HTERT RPE-1 (cell line): ENCODE data around the gene SRL.

ENCODE experiments used
- in situ Hi-C: fragments of 300-500 bp; cut with MboI; formaldehyde crosslinking; loops from 4 replicates; pipeline ENCODE4 v1.14.3; 2020; ENCODE audit warnings: low sequenced_read_pairs

Gene SRL

DNA sequence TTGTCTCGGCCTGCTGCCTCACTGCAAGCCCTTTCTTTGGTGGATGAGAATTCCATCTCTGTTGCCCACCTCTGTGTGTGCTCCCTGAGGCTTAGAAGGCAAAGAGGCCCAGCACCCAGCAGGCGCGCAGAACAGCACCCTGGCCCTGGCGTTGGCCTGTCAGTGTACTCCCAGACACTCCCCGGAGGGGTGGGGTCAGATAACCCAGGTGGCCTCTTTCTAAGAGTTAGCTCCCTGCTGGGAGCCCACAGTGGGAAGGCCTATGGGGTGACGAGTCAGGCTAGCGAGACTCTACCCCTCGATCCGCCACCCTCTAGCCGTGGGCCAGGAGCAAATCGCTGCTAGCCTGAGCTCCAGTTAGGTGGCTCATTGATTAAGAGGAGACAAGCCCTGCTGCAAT, 38.1 kb downstream of the SRL start:
- in situ Hi-C loops = no loop called here

DNA sequence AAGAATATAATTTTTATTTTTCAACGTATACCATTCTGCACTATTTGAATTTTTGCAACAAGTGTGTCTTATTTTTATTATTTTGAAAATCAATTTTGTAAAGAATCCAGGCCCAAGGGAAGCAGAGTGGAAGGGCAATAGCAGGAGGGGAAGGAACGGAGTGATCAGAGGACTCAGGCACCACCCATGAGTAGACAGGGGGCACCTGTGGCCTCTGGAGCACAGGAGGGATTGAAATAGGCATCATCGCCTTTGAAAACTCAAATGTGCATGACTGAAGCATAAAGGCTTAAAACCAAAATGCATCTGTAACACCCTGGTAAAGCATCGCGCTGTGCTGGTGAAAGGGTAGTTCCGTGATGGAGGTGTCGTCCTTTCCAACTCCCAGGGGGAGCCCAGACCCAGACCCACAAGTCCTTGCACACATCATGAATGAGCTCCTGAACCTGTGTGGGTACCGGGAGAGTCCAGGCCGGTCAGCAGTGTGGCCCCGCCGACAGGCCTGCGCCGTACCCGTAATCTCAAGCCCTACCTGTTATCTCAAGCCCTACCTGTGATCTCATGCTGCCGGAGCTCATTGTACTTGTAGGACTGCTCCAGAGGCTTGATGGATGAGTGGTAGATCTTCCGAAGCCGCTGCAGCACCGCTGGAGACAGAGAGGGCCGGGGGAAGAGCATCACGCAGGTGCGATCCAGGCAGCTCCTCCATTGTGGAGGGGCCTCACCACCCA, 39.1 kb downstream of the SRL start:
- in situ Hi-C loops = no loop called here

DNA sequence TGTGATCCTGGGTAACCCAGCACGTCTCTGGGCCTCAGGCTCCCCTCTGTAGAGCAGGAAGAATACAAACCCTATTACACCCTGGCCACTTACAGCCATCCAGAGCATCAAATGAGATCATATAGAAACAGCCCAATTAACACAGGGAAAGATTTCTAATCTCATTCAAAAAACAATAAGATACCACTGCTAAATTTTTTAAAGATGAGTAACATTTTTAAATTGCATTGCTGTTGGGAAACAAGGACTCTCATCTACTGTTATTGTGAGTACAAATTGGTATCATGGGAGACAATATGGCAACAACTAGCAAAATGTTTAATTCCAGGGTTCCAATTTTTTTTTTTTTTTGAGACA, 41.1 kb downstream of the SRL start:
- in situ Hi-C loops = no loop called here

DNA sequence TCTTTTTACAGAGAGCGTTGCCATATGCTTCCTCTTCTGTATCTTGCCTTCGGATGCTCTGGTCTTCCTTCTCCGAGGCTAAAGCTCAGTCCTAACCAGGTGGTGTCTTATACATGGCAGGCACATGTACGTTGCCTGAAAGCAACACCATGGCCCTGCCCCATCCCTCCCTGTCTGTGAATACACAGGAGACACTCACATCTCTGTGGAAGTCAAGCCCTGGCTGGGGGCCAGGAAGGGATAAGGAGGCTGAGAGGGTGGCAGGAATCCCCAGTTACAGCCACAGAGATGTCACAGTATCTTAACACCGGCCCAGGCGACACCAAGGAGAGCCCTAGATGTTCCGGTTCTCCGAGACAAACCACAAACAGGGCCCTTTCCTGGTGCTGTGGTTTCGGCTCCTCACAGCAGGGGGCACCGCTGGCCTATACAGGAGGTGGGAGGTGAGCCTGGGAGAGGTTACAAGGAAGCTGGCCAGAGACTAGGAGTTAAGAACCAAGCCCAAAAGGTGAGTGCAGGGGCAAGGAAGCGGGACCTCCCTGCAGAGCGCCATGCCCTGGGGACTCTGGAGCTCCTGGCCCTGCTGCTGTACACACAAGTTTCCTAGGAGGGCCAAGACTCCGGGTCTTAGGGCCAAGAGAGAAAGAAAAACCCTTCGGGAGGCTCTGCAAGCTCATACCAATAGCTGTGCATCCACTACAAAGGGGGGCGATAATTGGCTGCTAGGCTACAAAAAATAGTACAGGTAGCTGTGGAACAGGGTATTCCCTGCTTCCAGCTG, 41.7 kb downstream of the SRL start:
- in situ Hi-C loops = no loop called here

DNA sequence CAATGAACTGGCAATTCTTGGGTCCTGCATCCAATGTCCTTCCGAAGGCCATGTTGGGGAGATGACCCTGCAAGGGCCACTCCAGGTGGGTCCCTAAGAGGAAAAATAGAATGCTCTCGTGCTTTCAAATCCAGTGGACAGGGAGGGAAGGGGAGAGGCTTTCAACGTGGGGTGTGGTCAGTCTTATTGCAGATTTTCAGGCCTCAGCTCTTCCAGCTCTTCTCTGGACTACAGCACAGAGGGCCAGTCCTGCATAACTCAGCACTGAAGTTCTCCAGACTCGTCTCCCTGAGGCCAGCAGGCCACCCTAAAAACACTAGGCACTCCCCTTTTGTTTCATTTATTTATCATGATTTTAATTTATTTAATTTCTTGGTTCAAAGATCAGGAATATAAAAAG, 43.1 kb downstream of the SRL start:
- in situ Hi-C loops = no loop called here

DNA sequence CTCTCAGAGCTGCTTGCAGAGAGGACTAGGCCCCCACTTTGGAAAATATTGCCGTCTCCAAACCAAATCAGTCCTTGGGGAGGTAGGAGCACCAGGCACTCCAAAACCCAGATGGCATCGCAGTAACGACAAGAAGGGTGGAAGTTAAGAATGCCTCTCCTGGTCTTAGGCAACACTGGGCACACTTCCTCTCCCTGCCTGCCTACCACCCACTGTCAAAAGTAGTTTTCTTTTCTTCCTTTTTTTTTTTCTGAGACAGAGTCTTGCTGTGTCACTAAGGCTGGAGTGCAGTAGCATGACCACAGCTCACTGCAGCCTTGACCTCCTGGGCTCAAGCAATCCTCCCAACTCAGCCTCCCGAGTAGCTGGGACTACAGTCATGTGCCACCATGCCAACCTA, 47.2 kb downstream of the SRL start:
- in situ Hi-C loops = no loop called here

DNA sequence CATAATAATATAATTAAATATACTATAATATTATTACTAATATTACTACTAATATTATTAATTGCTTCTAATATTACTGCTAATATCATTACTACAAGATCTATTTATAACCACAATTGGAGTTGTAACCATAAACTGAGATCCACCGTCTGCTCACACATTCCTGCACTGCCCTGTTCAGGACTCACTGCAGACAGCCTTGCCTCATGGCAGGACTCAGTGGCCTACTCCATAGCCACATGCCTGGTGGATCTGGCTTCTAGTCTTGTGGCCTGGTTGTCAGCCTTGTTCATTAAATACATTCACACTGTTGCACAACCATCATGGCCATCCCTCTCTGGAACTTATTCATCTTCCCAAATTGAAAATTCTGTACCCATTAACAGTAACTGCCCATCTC, 48.0 kb downstream of the SRL start:
- in situ Hi-C loops = no loop called here

DNA sequence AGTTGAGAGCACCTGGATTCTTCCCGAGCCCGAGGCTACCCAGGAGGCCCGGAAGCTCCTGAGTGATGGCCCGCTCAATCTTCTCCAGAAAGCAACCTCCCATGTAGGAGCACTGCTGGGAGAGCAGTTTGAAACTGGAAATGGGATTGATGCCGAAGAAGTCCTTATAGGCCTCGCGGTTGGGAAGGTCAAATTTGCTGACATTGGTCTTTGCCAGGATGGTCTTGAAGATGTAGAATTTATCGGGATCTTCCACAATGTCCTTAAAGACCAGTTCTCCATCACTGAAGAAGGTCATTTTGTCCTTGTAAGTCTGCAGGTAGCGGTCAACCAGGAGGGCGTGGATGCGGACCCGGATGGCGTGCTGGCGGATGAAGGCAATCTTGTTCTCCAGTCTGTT, 49.7 kb downstream of the SRL start:
- in situ Hi-C loops = no loop called here

DNA sequence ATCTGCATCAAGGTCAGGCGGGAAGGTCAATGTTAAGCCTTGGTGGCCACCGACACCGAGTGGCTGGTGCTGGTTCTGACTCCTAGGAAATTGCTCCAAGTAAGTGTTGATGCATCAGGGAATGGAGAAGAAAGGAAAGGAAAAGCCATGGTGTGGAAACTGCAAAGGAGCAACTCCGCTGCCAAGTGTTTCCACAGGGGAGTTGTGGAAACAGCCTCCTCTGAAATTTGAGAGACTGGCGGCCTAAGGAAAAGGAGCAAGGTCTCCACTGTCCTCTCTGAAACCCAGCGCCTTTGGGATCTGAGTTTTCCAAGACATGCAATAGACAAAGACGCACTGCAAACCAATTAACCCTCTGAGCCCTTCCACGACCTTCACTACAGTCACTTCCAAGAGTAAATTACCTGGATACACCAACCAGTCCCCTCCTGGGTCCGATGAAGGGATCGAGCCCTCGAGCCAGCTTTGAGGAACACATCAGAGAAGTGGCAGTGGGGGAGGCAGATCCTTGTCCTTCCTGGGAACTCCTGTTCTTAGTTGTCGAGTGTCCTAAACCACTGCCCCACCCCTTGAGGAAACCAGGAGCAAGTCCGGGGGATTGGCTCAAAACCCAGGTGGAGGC, 51.1 kb downstream of the SRL start:
- in situ Hi-C loops = no loop called here

DNA sequence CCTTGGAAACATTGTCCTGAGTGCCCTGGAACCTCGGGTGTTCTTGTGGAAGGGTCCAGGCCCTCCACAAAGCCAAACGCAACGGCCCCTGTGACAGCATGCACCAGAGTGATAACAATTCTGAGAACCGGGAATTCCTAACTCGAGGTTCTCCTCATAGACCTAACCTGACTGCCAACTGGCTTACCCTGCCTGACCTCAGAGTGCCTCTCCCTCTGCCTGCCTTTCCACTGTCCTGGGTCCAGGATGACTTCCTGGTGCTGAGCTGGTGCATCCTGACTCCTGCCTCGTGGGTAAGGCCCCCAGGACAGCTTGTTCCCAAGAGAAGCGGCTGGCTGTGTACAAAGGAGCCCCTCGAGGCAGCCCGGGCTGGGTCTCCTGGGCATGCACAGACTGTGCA, 51.8 kb downstream of the SRL start:
- in situ Hi-C loops = no loop called here

DNA sequence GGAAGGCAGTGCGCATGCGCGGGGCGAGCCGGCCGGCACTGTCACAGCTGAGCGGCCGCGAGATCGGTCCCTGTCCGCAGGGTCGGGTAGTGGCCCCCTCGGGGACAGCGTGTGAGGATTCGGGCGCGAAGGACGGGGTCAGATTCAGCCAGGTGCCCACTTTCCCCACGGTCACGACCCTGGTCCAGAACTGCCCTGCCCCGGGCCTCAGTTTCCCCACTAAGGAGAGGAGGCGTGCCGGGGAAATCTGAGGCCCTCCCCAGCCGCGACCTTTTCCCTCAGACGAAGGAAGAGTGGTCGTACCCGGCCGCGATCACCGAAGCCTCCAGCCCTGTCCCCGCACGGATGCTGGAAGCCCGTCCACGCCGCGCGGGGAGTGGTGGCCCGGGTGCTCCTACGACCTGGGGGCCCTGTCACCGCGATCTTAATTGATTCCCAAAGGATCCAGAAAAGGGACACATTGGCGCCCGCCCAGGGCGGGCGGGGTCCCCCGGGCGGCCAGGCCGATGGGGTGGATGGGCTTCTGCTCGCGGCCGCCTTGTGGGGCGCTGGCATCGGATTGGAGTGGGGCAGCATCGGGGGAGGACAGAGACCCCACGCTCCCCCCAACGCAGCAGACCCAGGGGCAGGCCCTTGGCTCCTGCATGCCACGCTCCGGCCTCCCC, 57.7 kb downstream of the SRL start:
- in situ Hi-C loops = no loop called here

DNA sequence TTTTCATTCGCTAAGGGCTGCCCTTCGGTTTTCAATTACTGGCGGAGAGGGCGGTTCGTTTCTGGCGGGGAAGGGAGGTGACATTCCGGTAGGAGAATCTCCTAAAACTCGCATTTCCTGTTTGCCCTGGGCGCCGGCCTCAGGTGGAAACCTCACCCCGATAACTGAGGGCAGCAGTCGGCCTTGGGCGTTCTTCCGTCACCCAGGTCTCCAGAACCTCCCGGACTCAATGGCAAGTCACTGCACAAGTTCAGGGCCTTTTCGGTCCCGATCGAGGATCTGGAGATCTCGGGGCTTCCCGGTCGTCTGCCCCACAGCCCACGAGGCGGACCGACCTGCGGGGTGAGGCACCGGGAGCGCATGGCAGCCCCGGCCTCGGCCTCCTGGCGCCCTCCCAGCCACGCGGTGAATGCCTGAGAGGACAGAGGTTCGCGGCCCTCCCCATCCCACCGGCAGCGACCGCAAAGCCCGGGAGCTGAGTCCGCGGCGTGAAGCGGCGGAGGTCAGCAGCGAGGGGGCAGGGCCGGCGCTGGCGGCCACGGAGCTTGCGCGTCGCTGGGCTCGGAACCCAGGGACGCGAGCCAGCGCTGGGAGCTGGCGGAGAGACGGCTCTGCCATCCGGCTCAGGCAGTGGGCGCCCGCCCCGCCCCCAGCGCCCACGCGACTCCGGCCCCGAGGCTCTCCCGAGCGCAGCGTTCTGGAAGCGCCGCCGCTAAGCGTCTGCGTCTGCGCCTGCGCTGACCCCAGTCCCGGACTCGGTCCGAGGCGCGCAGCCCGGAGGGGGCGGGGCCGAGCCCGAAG, 58.4 kb downstream of the SRL start:
- in situ Hi-C loops = no loop called here

DNA sequence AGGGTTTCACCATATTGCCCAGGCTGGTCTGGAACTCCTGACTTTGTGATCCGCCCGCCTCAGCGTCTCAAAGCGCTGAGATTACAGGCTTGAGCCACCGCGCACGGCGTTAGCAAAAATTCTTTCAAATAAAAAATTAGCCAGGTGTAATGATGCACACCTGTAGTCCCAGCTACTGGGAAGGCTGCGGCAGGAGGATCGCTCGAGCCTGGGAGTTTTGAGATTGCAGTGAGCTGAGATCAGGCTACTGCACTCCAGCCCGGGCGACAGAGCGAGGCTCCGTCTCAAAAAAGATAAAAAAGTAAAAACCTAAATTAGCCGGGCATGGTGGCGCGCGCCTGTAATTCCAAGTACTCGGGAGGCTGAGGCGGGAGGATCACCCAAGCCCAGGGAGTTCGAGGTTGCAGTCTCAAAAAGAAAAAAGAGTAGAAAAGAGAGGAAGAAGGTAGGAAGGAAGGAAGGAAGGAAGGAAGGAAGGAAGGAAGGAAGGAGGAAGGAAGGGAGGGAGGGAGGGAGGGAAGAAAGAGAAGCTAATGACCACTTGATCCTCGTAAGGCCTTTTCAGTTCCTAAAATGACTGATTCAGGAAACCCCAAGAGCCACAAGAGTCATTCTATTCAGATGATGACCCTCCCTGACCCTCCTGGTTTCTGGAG, 59.2 kb downstream of the SRL start:
- in situ Hi-C loops = no loop called here

DNA sequence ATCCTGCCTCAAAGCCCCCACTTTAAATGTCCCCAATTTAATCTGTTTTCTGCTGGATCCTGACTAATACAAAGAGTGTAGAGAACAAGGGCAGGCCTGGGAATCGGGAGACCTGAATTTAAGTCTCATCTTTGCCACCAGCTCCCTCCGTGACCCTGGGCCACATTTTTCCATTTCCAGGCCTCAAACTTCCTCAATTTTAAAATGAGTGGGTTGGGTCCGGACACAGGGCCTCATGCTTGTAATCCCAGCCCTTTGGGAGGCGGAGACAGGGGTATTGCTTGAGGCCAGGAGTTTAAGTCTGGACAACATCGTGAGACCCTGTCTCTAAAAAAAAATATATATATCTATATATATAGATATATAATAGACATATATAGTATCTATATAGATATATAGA, 61.4 kb downstream of the SRL start:
- in situ Hi-C loops = no loop called here

DNA sequence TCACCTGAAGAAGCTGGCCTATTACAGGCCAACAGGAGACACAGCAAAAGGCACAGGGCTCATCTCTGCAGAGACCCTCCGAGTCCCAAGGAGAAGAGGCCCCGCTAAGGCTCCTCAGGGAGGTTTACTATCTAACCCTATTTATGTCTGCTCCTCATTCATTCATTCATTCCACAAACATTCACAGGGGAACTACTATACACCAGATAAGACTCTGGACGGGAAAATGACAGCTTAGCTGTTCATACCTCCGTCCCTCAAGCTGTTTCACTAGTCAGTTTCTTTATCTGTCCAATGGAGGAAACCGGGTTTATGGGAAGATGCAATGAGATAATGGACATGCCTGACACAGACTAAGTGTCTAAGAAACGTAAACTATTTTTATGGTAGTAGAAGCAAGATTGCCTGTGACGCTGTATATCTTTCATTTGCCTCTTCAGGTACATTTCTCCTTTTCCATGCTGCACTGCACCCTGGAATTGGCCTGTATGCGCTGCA, 62.1 kb downstream of the SRL start:
- in situ Hi-C loops = no loop called here

DNA sequence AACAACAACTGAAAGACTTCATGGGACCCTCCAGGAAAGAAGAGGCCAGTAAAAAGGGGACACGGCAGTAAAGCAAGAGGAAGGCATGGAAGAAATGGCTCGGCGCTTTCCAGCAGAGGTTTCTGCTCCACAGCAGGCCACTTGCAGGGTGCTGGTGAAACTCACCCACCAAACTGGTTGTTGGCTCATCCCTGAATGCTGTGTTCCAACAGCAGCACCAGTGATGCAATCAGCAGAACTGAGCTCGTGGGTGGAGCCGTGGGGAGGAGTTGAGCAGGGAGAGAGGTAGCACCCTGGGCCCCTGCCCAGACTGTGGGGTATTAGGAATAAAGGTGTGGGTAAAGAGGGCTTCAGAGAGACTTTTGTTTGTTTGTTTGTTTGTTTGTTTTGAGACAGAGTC, 62.9 kb downstream of the SRL start:
- in situ Hi-C loops = no loop called here

DNA sequence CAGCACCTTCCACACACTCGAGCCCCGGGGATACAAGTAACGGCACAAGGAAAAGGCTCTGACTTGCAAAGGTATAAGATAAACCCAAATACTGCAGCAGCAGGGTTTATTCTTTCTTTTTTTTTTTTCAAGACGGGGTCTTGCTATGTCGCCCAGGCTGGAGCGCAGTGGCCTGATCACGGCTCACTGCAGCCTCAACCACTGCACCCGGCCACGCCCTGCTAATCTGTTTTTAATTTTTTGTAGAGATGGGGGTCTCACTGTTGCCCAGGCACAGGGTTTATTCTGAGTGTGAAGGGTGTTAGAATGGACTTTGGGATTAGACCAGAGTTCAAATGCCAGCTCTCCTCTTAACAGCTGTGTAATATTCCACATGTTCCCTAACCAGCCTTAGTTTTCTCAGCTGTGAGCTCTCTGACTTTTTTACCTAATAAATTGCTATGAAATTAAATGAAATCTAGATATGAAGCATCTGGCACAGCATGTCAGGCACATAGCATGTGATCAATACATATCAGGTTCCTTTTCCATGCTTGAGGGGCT, 63.3 kb downstream of the SRL start:
- in situ Hi-C loops = no loop called here

DNA sequence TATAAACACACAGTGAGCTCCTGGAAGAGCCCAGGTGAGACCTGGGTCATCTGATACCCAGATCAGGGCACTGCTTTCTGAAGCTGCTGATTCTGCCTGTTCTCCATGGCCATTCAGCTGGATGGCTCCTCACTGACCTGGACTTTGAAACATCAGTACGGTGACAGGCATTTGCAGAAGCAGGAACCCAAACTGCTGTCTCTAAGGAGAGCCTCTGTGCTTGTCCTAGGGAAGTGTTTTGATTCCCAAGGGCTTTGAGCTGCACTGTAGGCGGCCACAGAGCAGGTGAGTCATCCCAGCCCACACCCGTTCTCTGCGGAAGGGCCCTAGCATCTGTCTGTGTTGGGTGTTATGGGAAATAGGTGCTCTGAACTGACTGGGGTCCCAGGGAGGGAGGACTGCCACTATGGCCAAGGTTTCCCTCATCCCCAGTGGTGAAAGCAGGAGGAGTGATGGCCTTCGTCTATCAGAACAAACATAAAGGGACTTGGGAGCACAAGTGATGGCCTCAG, 64.9 kb downstream of the SRL start:
- in situ Hi-C loops = no loop called here

DNA sequence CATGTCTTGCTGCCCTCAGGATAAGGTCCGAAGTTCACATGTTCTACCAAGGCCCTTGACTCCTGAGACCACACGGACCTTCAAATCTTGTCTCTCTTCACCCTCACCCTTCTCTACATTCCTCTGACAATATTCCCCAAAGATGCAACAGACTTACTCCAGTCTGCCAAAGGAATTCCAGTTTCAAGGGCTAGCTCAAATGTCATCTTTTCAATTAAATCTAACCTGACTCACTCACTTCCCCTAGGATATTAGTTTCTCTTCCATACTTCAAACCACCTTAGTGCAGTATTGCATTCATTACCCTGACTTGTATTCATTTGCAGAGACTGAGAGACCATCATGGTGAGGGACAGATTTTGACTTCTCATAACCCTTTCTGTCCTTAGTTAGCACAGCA, 66.0 kb downstream of the SRL start:
- in situ Hi-C loops = no loop called here

DNA sequence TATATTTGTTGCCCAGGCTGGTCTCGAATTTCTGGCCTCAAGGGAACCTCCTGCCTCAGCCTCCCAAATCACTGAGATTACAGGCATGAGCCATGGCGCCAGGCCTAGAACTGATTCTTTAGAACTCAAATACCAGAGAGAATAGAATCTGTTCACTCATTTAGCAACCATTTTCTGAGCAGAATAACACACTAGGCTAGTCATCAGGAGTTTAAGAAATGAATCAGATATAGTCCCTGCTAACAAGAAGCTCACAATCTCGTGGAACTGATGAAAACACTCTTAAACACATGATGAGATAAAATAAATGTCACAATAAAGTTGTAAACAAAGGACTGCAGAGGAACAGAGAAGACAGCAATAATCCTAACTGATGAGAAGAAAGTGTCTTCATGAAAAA, 69.8 kb downstream of the SRL start:
- in situ Hi-C loops = no loop called here
